HCT116 (cell line): ENCODE data around the gene DMXL2. TPM values are rescaled to one million over a fixed set of nuclear protein-coding genes. Genes with fewer than 3 reads are reported as not detected.

Experiments used
- ATAC-seq: fragments of 200-7000 bp; cut with Tn5 transposase; 2 replicates; pipeline ENCODE4 v1.9.1; 2020; ENCODE audit warnings: mild to moderate bottlenecking, moderate library complexity
- BruUV-seq: library from RNA; stranded (reverse); fragments of 400-500 nt; replicated peaks from 2 replicates; lab custom pipeline; 2021; lab: Mats Ljungman, UMichigan
- CTCF ChIA-PET: fragments of 300-600 bp; sonication (Branson Sonifier 250); formaldehyde crosslinking; loops from one replicate; lab custom pipeline; 2021; ENCODE audit warnings: antibody characterized with exemption; lab: Charles Lee
- POLR2A ChIA-PET: fragments of 300-600, 350-600 bp; sonication (Branson Sonifier 250); formaldehyde crosslinking; loops from one replicate; lab custom pipeline; 2021; ENCODE audit warnings: antibody characterized with exemption; lab: Charles Lee
- RAD21 ChIA-PET, 2 experiments: fragments of 300-600 bp; sonication (Branson Sonifier 250); formaldehyde crosslinking; loops; one replicate each; lab custom pipeline; 2023; ENCODE audit warnings: low total read pairs in 2 of 2; ENCODE audit not compliant: uncharacterized antibody in 2 of 2, unreplicated experiment in 2 of 2, low non-redundant PET in 1 of 2; lab: Charles Lee
- DNase-seq: peaks from one replicate; pipeline ENCODE4 v3.0.0-alpha.2; 2010; ENCODE audit warnings: low read depth, low spot score
- H2AFZ ChIP-seq: fragments of 200-600 bp; shearing (Covaris generic), sonication (generic); 2 replicates; pipeline ENCODE4 v1.6.1; 2017; ENCODE audit warnings: low read depth, mixed run types, mixed read lengths, antibody characterized with exemption, low read length; ENCODE audit not compliant: poor library complexity, severe bottlenecking
- H3K27ac ChIP-seq: 2 replicates; pipeline ENCODE4 v1.5.1; 2012; ENCODE audit warnings: low read depth, low read length
- H3K27me3 ChIP-seq: fragments of 200-600 bp; sonication (generic); 2 replicates; pipeline ENCODE4 v1.6.1; 2016; ENCODE audit warnings: mixed run types, low read length, mixed read lengths; ENCODE audit not compliant: insufficient read depth
- H3K36me3 ChIP-seq, 2 experiments: fragments of 200-500 bp in 1 of 2; fragments of 200-600 bp in 1 of 2; sonication (Bioruptor generic) in 1 of 2; sonication (generic) in 1 of 2; 2 replicates each; pipeline versions ENCODE4 v1.5.1 to v1.6.1; 2014 to 2016; ENCODE audit warnings: low read length in 2 of 2, inconsistent platforms in 1 of 2, mixed read lengths in 1 of 2, mixed run types in 1 of 2; ENCODE audit not compliant: insufficient read depth in 2 of 2, control insufficient read depth in 1 of 2
- H3K4me1 ChIP-seq, 2 experiments: fragments of 200-600 bp in 1 of 2; sonication (generic) in 1 of 2; 2 replicates each; pipeline versions ENCODE4 v1.5.1 to v1.6.1; 2012 to 2017; ENCODE audit warnings: low read length in 2 of 2, inconsistent platforms in 1 of 2, mild to moderate bottlenecking in 1 of 2, mixed read lengths in 1 of 2, mixed run types in 1 of 2, moderate library complexity in 1 of 2; ENCODE audit not compliant: insufficient read depth in 2 of 2, control insufficient read depth in 1 of 2
- H3K4me2 ChIP-seq: fragments of 200-600 bp; sonication (generic); 2 replicates; pipeline ENCODE4 v1.6.1; 2017; ENCODE audit warnings: mixed run types, low read length, mixed read lengths
- H3K4me3 ChIP-seq, 2 experiments: fragments of 200-600 bp in 1 of 2; sonication (generic) in 1 of 2; replicated peaks in 1 of 2; 2 replicates each; pipeline ENCODE4 v1.5.1; 2011 to 2016; ENCODE audit warnings: low read length in 2 of 2, control low read depth in 1 of 2, low read depth in 1 of 2, mild to moderate bottlenecking in 1 of 2, mixed read lengths in 1 of 2, mixed run types in 1 of 2
- H3K79me2 ChIP-seq: fragments of 200-600 bp; sonication (generic); 2 replicates; pipeline ENCODE4 v1.6.1; 2017; ENCODE audit warnings: mild to moderate bottlenecking, mixed run types, low read length, moderate library complexity, mixed read lengths; ENCODE audit not compliant: insufficient read depth
- H3K9ac ChIP-seq: fragments of 200-600 bp; sonication (generic); 2 replicates; pipeline ENCODE4 v1.6.1; 2016; ENCODE audit warnings: low read length, mixed read lengths
- H3K9me2 ChIP-seq: fragments of 200-600 bp; sonication (generic), shearing (Covaris generic); 2 replicates; pipeline ENCODE4 v1.6.1; 2017; ENCODE audit warnings: mixed run types, mild to moderate bottlenecking, moderate library complexity; ENCODE audit not compliant: insufficient read depth
- H3K9me3 ChIP-seq, 2 experiments: fragments of 200-500 bp in 1 of 2; fragments of 200-600 bp in 1 of 2; sonication (Bioruptor generic) in 1 of 2; sonication (generic) in 1 of 2; 2 replicates each; pipeline ENCODE4 v1.6.1; 2014 to 2017; ENCODE audit warnings: low read length in 2 of 2, mixed read lengths in 2 of 2, inconsistent platforms in 1 of 2, low read depth in 1 of 2, mild to moderate bottlenecking in 1 of 2, mixed run types in 1 of 2, moderate library complexity in 1 of 2; ENCODE audit not compliant: control insufficient read depth in 1 of 2, insufficient read depth in 1 of 2
- H4K20me1 ChIP-seq: fragments of 200-600 bp; sonication (generic), shearing (Covaris generic); 2 replicates; pipeline ENCODE4 v1.6.1; 2017; ENCODE audit warnings: mixed run types, mild to moderate bottlenecking, moderate library complexity; ENCODE audit not compliant: insufficient read depth
- ATF3 ChIP-seq: IDR thresholded peaks from 2 replicates; pipeline ENCODE4 v1.6.1; 2012
- CBX3 ChIP-seq: IDR thresholded peaks from 2 replicates; pipeline ENCODE4 v1.6.1; 2012; ENCODE audit warnings: low read depth
- CEBPB ChIP-seq: IDR thresholded peaks from 2 replicates; pipeline ENCODE4 v1.6.1; 2012; ENCODE audit warnings: low read depth
- CTCF ChIP-seq, 3 experiments: fragments of 200-600 bp in 1 of 3; sonication (generic) in 1 of 3; IDR thresholded peaks in 2 of 3; conservative IDR thresholded peaks in 1 of 3; 2 replicates each; pipeline ENCODE4 v1.5.1; 2012 to 2017; ENCODE audit warnings: low read depth in 2 of 3, low read length in 2 of 3, antibody characterized with exemption in 1 of 3, borderline replicate concordance in 1 of 3, control low read depth in 1 of 3, mild to moderate bottlenecking in 1 of 3, mixed read lengths in 1 of 3, mixed run types in 1 of 3, moderate library complexity in 1 of 3; ENCODE audit not compliant: insufficient read depth in 1 of 3
- EGR1 ChIP-seq: IDR thresholded peaks from 2 replicates; pipeline ENCODE4 v1.6.1; 2012; ENCODE audit warnings: low read depth
- ELF1 ChIP-seq: IDR thresholded peaks from 2 replicates; pipeline ENCODE4 v1.6.1; 2012; ENCODE audit warnings: low read depth, borderline replicate concordance
- EZH2 ChIP-seq: fragments of 200-600 bp; sonication (generic); IDR thresholded peaks from 2 replicates; pipeline ENCODE4 v1.6.1; 2017; ENCODE audit warnings: antibody characterized with exemption, mixed run types
- EZH2phosphoT487 ChIP-seq: fragments of 200-600 bp; IDR thresholded peaks from 2 replicates; pipeline ENCODE4 v1.6.1; 2018; ENCODE audit warnings: antibody characterized with exemption, borderline replicate concordance
- FOSL1 ChIP-seq: IDR thresholded peaks from 2 replicates; pipeline ENCODE4 v1.6.1; 2012; ENCODE audit warnings: low read depth
- JUND ChIP-seq: IDR thresholded peaks from 2 replicates; pipeline ENCODE4 v1.6.1; 2012
- POLR2A ChIP-seq: IDR thresholded peaks from 2 replicates; pipeline ENCODE4 v1.7.0; 2011; ENCODE audit warnings: borderline replicate concordance; ENCODE audit not compliant: insufficient read depth, insufficient read length; ENCODE audit errors: extremely low read depth
- RAD21 ChIP-seq: IDR thresholded peaks from 2 replicates; pipeline ENCODE4 v1.6.1; 2012; ENCODE audit warnings: low read depth, mild to moderate bottlenecking
- SIN3A ChIP-seq: IDR thresholded peaks from 2 replicates; pipeline ENCODE4 v1.6.1; 2012; ENCODE audit warnings: low read depth
- SP1 ChIP-seq: IDR thresholded peaks from 2 replicates; pipeline ENCODE4 v1.6.1; 2012; ENCODE audit warnings: low read depth
- SRF ChIP-seq: IDR thresholded peaks from 2 replicates; pipeline ENCODE4 v1.6.1; 2012; ENCODE audit warnings: low read depth
- TCF7L2 ChIP-seq: IDR thresholded peaks from 2 replicates; pipeline ENCODE4 v1.7.0; 2011; ENCODE audit warnings: borderline replicate concordance, inconsistent platforms; ENCODE audit not compliant: insufficient read depth, insufficient read length; ENCODE audit errors: extremely low read depth
- YY1 ChIP-seq: IDR thresholded peaks from 2 replicates; pipeline ENCODE4 v1.6.1; 2011; ENCODE audit warnings: low read length, low read depth, moderate library complexity, mild to moderate bottlenecking; ENCODE audit not compliant: insufficient replicate concordance; ENCODE audit errors: extremely low read depth
- ZBTB33 ChIP-seq: IDR thresholded peaks from 2 replicates; pipeline ENCODE4 v1.6.1; 2011; ENCODE audit warnings: mild to moderate bottlenecking, low read length, moderate library complexity; ENCODE audit not compliant: insufficient replicate concordance; ENCODE audit errors: extremely low read depth
- ZFX ChIP-seq: fragments of 450-650 bp; IDR thresholded peaks from 2 replicates; pipeline ENCODE4 v1.6.1; 2017
- intact Hi-C: fragments of 100-400 bp; cut with micrococcal nuclease; formaldehyde crosslinking; loops from 2 replicates; pipeline ENCODE4 v1.10.0; 2022
- total RNA-seq: library from RNA; stranded (reverse); gene quantifications from one replicate; pipeline ENCODE4 v1.2.1, GENCODE V29; 2021; ENCODE audit not compliant: unreplicated experiment
- TF ChIP-seq, protein P1 (sequence below): IDR thresholded peaks from 2 replicates; pipeline ENCODE4 v1.6.1; 2012
- TF ChIP-seq, protein P2 (sequence below): IDR thresholded peaks from 2 replicates; pipeline ENCODE4 v1.6.1; 2012; ENCODE audit warnings: low read depth

The DMXL2 gene
- total RNA-seq, 1 experiment from 2014 or later, result 21.5 TPM

DNA sequence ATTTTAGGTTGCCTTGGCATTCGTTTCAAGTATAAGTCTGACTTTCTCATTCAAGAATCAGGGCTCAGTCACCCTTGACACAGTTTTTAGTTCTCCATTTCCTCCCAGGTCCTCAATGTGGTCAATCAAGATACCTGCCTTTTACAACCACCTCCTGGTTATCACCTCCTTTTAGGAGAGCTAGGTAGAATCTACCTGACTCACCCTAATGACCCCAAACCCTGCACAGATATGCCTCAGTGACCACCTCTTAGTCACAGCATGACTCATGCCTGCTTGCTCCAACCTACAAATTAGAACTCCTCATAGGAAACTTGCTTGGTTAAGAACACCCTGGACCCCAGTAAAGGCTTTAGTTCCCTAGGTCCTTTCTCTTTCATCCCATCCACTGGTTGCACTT lies 22.5 kb downstream of the DMXL2 start:
- DNase-seq (peak; percentile 91), ATAC-seq (peak; percentile 97)
- intact Hi-C loops, result no loop called here
- Histone ChIP-seq H3K27me3 (no peaks in the 10 kb centered on the region), H3K4me2 (peak overlapping the region; percentile 74), H3K79me2 (peaks cover 27% of the 10 kb centered on the region), H3K36me3 (no peaks in the 10 kb centered on the region), H3K27ac (peak overlapping the region; percentile 71), H3K9me2 (no peaks in the 10 kb centered on the region), H3K4me1 (peaks cover 27 to 49% of the 10 kb centered on the region in 2 experiments), H2AFZ (no peak overlapping the region), H4K20me1 (no peaks in the 10 kb centered on the region), H3K4me3 (peak overlapping the region in 1 of 2 experiments; percentile 41; a peak in 2 of 4 replicates), H3K9ac (peak overlapping the region; percentile 40), H3K9me3 (no peaks in the 10 kb centered on the region)
- RAD21 ChIA-PET, result no interaction called here
- BruUV-seq, result no TSS peak
- POLR2A ChIA-PET, result interaction anchor here (1.3 kb wide), 1 partner anchor 11 kb away, joined by 4 read pairs; no protein-coding TSS in a partner anchor
- CTCF ChIA-PET, result interaction anchor here (2.6 kb wide), 1 partner anchor 176 kb away, joined by 7 read pairs; no protein-coding TSS in a partner anchor
- TF ChIP-seq, protein P1, sequence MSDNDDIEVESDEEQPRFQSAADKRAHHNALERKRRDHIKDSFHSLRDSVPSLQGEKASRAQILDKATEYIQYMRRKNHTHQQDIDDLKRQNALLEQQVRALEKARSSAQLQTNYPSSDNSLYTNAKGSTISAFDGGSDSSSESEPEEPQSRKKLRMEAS, result no peak; the same call in 1 of the 2 replicates
- no peak for TF ChIP-seq EZH2phosphoT487
- peak; percentile 94; the same call in 1 of the 2 replicates for TF ChIP-seq CBX3
- no peak; the same call in 1 of the 2 replicates for TF ChIP-seq SIN3A
- no peak for TF ChIP-seq EGR1
- TF ChIP-seq YY1, result no peak
- no peak for TF ChIP-seq TCF7L2
- peak; percentile 81 for TF ChIP-seq SRF
- peak; percentile 59; the same call in 1 of the 2 replicates for TF ChIP-seq CEBPB
- peak; percentile 37; the same call in 1 of the 2 replicates for TF ChIP-seq ATF3
- TF ChIP-seq FOSL1, result peak; percentile 97
- TF ChIP-seq ELF1, result no peak
- TF ChIP-seq RAD21, result no peak; the same call in 1 of the 2 replicates
- TF ChIP-seq POLR2A, result no peak
- TF ChIP-seq JUND, result peak; percentile 95
- no peak for TF ChIP-seq ZFX
- TF ChIP-seq CTCF (IDR thresholded peaks at IDR 0.05 in 2 of 3, conservative IDR thresholded peaks at IDR 0.05 in 1 of 3; ENCODE audit: borderline replicate concordance in 1 of 3, insufficient read depth in 1 of 3, low read depth in 2 of 3, low read length in 2 of 3), result no peak
- peak; percentile 22 for TF ChIP-seq ZBTB33
- peak; percentile 84 for TF ChIP-seq SP1
- TF ChIP-seq EZH2, result no peak
- TF ChIP-seq, protein P2, sequence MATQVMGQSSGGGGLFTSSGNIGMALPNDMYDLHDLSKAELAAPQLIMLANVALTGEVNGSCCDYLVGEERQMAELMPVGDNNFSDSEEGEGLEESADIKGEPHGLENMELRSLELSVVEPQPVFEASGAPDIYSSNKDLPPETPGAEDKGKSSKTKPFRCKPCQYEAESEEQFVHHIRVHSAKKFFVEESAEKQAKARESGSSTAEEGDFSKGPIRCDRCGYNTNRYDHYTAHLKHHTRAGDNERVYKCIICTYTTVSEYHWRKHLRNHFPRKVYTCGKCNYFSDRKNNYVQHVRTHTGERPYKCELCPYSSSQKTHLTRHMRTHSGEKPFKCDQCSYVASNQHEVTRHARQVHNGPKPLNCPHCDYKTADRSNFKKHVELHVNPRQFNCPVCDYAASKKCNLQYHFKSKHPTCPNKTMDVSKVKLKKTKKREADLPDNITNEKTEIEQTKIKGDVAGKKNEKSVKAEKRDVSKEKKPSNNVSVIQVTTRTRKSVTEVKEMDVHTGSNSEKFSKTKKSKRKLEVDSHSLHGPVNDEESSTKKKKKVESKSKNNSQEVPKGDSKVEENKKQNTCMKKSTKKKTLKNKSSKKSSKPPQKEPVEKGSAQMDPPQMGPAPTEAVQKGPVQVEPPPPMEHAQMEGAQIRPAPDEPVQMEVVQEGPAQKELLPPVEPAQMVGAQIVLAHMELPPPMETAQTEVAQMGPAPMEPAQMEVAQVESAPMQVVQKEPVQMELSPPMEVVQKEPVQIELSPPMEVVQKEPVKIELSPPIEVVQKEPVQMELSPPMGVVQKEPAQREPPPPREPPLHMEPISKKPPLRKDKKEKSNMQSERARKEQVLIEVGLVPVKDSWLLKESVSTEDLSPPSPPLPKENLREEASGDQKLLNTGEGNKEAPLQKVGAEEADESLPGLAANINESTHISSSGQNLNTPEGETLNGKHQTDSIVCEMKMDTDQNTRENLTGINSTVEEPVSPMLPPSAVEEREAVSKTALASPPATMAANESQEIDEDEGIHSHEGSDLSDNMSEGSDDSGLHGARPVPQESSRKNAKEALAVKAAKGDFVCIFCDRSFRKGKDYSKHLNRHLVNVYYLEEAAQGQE, result no peak
